LNCaP clone FGC (cell line): ENCODE results near the gene SKP1.

ENCODE experiments used
- DNase-seq: peaks from one replicate; pipeline ENCODE4 v3.0.0-alpha.2; 2011; ENCODE audit warnings: low read depth
- H3K4me3 ChIP-seq: 2 replicates; pipeline ENCODE4 v1.5.1; 2011; ENCODE audit warnings: mild to moderate bottlenecking, low read depth, low read length, control low read depth
- TF ChIP-seq, protein P1 (sequence below): IDR thresholded peaks from 2 replicates; pipeline ENCODE4 v1.5.1; 2012; ENCODE audit warnings: mild to moderate bottlenecking; ENCODE audit not compliant: control insufficient read depth, insufficient read depth; ENCODE audit errors: extremely low read depth

Gene SKP1

DNA sequence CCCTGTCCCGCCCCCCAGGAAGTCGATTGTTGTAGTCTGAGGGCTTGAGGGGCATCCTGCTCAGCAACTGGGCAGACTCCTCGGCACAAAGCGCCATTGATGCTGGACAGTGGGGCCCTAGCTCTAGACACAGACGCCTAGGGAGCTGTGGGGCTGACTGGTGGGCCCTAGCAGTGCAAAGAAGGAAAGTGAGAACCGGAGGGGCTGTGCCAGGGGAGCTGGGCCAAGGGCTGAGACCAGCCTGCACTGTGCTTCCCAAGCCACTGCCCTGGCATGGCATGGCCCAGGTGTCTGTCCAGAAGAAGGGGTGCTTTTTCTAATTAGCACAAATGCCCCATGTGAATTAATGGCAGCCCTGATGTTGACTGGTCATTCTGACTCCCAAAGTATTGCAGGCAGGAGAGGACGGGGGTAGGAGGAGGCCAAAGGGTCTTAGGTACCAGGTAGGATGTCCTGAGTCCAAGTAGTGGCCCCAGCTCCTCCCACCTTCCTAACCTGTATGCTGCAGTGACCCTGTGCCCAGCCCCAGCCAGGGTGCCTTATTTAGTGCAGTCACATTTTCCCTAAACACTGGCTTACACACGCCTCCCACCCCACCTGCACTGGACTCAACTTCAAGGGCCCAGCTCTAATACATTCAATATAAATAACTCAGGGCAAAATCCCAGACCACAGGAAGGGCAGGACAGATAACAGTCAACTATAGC is 46.4 kb downstream of the SKP1 start:
- H3K4me3 ChIP-seq: no peak overlapping the region
- DNase-seq: no peak
- TF ChIP-seq, protein P1, sequence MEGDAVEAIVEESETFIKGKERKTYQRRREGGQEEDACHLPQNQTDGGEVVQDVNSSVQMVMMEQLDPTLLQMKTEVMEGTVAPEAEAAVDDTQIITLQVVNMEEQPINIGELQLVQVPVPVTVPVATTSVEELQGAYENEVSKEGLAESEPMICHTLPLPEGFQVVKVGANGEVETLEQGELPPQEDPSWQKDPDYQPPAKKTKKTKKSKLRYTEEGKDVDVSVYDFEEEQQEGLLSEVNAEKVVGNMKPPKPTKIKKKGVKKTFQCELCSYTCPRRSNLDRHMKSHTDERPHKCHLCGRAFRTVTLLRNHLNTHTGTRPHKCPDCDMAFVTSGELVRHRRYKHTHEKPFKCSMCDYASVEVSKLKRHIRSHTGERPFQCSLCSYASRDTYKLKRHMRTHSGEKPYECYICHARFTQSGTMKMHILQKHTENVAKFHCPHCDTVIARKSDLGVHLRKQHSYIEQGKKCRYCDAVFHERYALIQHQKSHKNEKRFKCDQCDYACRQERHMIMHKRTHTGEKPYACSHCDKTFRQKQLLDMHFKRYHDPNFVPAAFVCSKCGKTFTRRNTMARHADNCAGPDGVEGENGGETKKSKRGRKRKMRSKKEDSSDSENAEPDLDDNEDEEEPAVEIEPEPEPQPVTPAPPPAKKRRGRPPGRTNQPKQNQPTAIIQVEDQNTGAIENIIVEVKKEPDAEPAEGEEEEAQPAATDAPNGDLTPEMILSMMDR: no peak

DNA sequence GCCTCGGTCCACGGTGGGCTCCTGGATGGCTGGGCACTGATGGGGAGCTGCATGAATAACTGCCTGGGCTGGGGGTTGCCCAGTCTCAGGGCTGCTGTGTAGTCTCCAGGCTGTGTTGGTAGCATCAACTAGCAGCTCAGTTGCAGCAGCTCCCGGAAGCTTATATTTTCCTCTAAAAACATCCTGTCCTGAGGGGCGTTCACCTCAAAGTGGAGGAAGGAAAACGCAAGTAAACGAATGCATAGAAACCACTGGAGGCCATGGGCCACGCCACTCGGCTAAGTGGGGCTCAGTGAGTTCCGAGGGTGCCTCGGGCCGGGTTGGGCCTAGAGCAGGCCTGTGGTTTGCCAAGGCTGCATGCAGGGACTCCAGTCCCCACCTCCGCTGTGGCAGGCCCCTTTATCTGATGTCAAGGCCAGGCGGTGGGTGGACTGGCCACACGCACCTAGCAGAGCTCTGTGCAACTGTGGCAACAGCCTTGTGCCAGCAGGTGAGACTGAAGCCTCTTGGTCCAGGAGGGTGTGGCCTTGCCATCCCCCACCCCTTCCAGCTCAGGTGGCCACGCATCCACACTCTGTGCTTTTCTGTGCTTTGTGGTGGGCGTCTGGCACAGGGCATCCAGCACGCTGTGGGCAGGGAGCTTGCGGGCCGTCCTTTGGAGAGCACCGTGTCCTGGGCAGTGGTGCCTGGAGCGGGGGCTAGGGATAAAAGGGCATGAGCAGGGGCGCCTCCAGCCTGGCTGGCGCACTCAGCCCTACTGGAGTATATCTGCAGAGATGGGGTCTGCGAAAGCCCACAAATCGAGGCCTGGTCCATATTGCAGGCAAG is 47.1 kb downstream of the SKP1 start:
- TF ChIP-seq, protein P1: no peak
- no peak for DNase-seq
- H3K4me3 ChIP-seq: no peak overlapping the region

DNA sequence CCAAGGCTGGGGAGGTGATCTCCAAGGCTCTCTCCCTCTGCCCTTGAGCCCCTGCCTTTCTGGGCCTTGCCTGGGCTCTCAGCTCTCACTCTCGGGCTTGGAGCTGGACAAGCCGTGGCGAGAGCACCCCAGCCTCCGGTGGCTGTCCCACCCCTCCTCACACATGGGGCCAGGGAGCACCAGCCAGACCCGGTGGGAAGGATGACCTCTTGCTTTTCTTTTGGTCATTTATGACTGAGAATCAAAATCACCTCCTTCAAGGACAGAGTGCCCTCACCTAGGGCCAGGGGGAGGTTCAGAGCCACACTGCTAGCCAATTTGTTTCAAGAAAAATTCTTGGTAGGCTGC is 48.1 kb downstream of the SKP1 start:
- DNase-seq: no peak
- TF ChIP-seq, protein P1: no peak
- H3K4me3 ChIP-seq: no peak overlapping the region

DNA sequence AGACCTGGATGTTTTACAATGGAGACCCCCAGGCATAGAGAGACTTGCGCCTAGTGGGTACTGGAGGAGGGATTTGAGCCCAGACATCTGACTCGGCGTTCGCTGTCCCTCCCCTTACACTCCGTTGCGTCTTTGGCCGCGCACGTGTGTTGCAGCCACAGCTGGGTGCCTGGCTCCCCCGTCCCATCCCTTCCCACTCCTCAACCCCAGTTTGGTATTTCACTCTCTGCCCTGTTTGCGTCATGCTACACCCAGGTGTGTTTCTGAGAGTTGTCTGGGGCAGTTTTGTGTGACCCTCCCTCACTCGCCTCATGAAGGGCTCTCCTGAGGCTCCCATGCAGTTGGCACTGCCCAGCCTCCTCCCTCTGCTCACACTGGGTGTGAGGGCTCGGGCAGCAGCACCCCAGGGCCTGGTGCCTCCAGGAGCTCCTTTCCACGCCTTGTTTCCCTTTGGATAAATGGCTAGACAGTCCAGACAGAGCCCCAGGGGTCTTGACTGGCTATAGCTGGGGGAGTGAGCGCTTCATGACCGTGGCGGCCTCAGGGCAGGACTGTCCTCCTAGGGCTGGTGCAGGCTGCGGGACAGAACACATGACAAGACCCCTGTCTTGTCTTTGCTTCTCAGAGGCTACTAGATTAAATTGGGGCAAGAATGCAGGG is 48.6 kb downstream of the SKP1 start:
- TF ChIP-seq, protein P1: no peak
- H3K4me3 ChIP-seq: no peak overlapping the region
- DNase-seq: no peak

DNA sequence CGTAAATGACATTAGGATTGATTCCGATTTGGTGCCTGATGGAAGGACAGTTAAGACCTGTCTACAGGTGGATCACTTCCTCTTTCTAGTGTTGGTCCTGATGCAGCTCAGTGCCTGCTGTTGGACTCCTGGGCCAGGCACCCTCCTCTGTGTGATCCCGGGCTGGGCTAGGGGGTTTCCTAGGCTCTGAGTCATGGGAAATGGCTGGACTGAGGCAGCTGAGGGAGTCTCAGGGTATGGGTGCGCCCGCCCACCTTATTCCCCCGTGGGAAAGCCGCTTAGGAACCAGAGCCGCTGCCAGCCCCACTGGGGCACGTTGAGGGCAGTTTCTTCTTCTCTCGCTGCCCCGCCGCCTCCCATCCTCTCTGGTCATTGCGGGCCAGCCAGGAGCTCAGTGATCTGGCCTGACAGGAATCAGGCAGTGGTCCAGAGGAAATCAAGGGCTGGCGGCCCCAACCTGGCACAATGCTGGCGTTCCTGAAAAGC is 49.3 kb downstream of the SKP1 start:
- TF ChIP-seq, protein P1: no peak
- H3K4me3 ChIP-seq: no peak overlapping the region
- DNase-seq: no peak

DNA sequence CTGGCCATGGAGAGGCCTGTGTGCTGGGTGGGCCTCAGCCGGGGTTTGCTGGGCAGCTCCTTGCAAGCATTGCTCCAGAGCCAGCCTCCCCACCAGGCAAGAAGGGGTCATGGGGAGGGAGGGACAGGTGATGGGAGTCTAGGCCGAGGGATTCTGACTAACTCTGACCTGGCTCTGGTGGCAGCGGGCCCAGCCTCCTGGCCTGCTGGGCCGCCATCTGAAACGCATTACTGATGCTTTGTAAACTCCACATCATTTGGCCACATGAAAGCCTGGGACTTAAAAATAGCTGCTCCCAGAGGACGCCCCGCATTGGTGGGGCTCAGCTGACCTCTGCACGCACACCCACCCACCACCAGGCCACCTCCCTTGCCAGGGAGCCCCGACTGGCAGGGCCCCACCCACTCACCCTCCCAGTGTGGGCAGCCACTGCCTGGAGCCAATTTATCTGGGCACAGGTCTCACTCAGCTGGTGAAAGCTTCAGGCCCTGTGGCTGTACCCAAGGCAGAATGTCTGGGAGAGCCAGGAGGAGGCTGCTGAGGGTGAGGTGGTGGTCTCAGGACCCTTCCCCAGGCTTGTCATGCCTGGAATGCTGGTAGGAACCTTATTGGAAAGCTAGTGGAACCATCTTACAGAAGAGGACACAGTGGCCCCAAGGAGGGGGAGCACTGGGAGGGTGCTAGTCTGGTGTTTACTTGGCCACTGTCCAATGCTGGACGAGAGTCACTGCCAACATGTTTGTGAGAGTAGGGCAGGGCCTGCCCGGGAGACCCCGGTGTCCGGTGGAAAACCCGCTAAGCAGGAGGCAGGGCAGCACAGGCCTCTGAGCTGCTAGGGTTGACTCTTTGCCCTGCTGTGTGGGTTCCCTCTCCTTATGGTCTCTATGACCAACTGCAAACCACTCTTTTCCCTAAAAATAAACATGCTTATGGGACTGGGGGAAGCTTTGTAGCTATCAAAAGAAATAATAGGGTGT is 51.4 kb downstream of the SKP1 start:
- TF ChIP-seq, protein P1: no peak
- H3K4me3 ChIP-seq: no peak overlapping the region
- no peak for DNase-seq
